ENCODE data around the gene SSBP1. TPM values are rescaled to one million over a fixed set of nuclear protein-coding genes. Genes with fewer than 3 reads are reported as not detected.

Gene SSBP1
- total RNA-seq, 1 experiment from 2014 or later, result 193 TPM

GRCh38 chr7:141704112-141704511 is 34.0 kb upstream of the SSBP1 start:
- Histone ChIP-seq H3K9me2 (ENCODE audit: insufficient read depth) (no peaks in the 10 kb centered on the region), H3K4me2 (no peak overlapping the region), H3F3A (ENCODE audit: insufficient read depth, low read depth) (peaks cover 8% of the 10 kb centered on the region; the same call in 1 of the 2 replicates), H4K20me1 (ENCODE audit: insufficient read depth) (no peaks in the 10 kb centered on the region), H3K27ac (no peak overlapping the region), H3K9me3 (ENCODE audit: insufficient read depth, low read depth) (no peaks in the 10 kb centered on the region), H3K27me3 (ENCODE audit: insufficient read depth, low read depth) (no peaks in the 10 kb centered on the region), H3K4me1 (replicated peaks; ENCODE audit: insufficient read depth) (peaks cover 14% of the 10 kb centered on the region), H3K36me3 (ENCODE audit: low read depth) (no peaks in the 10 kb centered on the region), H2AFZ (no peak overlapping the region), H3K4me3 (no peak overlapping the region), H3K79me2 (ENCODE audit: low read depth) (peaks cover 14% of the 10 kb centered on the region; the same call in 1 of the 2 replicates)
- POLR2A ChIA-PET (ENCODE audit: unreplicated experiment), result no interaction called here
- CTCF ChIA-PET, result no interaction called here
- TF ChIP-seq CTCF (conservative IDR thresholded peaks at IDR 0.05), result no peak
- no peak for TF ChIP-seq EZH2 (IDR thresholded peaks at IDR 0.05; ENCODE audit: low read depth)
- DNase-seq, result no peak
- BruUV-seq (replicated peaks), result no TSS peak
- intact Hi-C loops (cut with micrococcal nuclease; ENCODE audit: unreplicated experiment), result no loop called here

GRCh38 chr7:141704741-141705140 is 33.4 kb upstream of the SSBP1 start:
- Histone ChIP-seq H3K4me2 (no peak overlapping the region), H3K27ac (no peak overlapping the region), H4K20me1 (ENCODE audit: insufficient read depth) (no peaks in the 10 kb centered on the region), H3K9me2 (ENCODE audit: insufficient read depth) (no peaks in the 10 kb centered on the region), H3F3A (ENCODE audit: insufficient read depth, low read depth) (peaks cover 8% of the 10 kb centered on the region; the same call in 1 of the 2 replicates), H3K36me3 (ENCODE audit: low read depth) (no peaks in the 10 kb centered on the region), H3K4me1 (replicated peaks; ENCODE audit: insufficient read depth) (peaks cover 14% of the 10 kb centered on the region), H3K4me3 (no peak overlapping the region), H3K27me3 (ENCODE audit: insufficient read depth, low read depth) (no peaks in the 10 kb centered on the region), H3K79me2 (ENCODE audit: low read depth) (peaks cover 11% of the 10 kb centered on the region; the same call in 1 of the 2 replicates), H2AFZ (no peak overlapping the region), H3K9me3 (ENCODE audit: insufficient read depth, low read depth) (no peaks in the 10 kb centered on the region)
- no peak for DNase-seq
- ChIA-PET POLR2A (ENCODE audit: unreplicated experiment) (no interaction called here), CTCF (no interaction called here)
- BruUV-seq (replicated peaks), result no TSS peak
- TF ChIP-seq CTCF (conservative IDR thresholded peaks at IDR 0.05) (no peak), EZH2 (IDR thresholded peaks at IDR 0.05; ENCODE audit: low read depth) (no peak)
- intact Hi-C loops (cut with micrococcal nuclease; ENCODE audit: unreplicated experiment), result no loop called here

GRCh38 chr7:141706239-141707064 is 31.7 kb upstream of the SSBP1 start:
- Histone ChIP-seq H3K36me3 (ENCODE audit: low read depth) (no peaks in the 10 kb centered on the region), H3K4me2 (no peak overlapping the region), H3F3A (ENCODE audit: insufficient read depth, low read depth) (no peaks in the 10 kb centered on the region), H3K4me3 (no peak overlapping the region), H2AFZ (no peak overlapping the region), H3K79me2 (ENCODE audit: low read depth) (no peaks in the 10 kb centered on the region), H3K9me3 (ENCODE audit: insufficient read depth, low read depth) (no peaks in the 10 kb centered on the region), H4K20me1 (ENCODE audit: insufficient read depth) (no peaks in the 10 kb centered on the region), H3K9me2 (ENCODE audit: insufficient read depth) (no peaks in the 10 kb centered on the region), H3K4me1 (replicated peaks; ENCODE audit: insufficient read depth) (peaks cover 6% of the 10 kb centered on the region; the same call in 1 of the 2 replicates), H3K27ac (no peak overlapping the region), H3K27me3 (ENCODE audit: insufficient read depth, low read depth) (no peaks in the 10 kb centered on the region)
- ChIA-PET POLR2A (ENCODE audit: unreplicated experiment) (interaction anchor here (0.6 kb wide), 1 partner anchor 146 kb away, joined by 3 read pairs; no protein-coding TSS in a partner anchor), CTCF (no interaction called here)
- intact Hi-C loops (cut with micrococcal nuclease; ENCODE audit: unreplicated experiment), result no loop called here
- no peak for DNase-seq
- TF ChIP-seq EZH2 (IDR thresholded peaks at IDR 0.05; ENCODE audit: low read depth), result no peak
- TF ChIP-seq CTCF (conservative IDR thresholded peaks at IDR 0.05), result no peak
- BruUV-seq (replicated peaks), result no TSS peak
